ENCODE measurements around the gene VSTM5. TPM values are rescaled to one million over a fixed set of nuclear protein-coding genes. Genes with fewer than 3 reads are reported as not detected.
"Not testable (repeated sequence)": the region's sequence is repeated elsewhere in the genome, so short reads cannot be mapped to it uniquely, and the experiment has no call there.

VSTM5 gene
- total and polyA plus RNA-seq, 10 donors, result not detected

GRCh38 chr11:93887111-93887510 is 36.7 kb upstream of the VSTM5 start:
- peaks cover 0 to 12% (median 11%) of the 10 kb centered on the region in 8 donors for H3K9me3 ChIP-seq
- H3K36me3 ChIP-seq, result no peaks in the 10 kb centered on the region
- no peak for DNase-seq
- WGBS, 5 donors, result 88 to 95% (median 89%) methylated on average over 5 of the region's 5 CpGs
- no peak overlapping the region for H3K4me3 ChIP-seq
- intact Hi-C loops (cut with DNase I; ENCODE audit: low total_unique reads), result no loop called here
- H3K27ac ChIP-seq, result no peak overlapping the region
- H3K4me1 ChIP-seq, result no peaks in the 10 kb centered on the region
- H3K27me3 ChIP-seq (replicated peaks in 1 of 7), result peaks cover 0 to 4% (median 0%) of the 10 kb centered on the region in 7 donors
- no peak for TF ChIP-seq POLR2AphosphoS5 (IDR thresholded peaks at IDR 0.05)
- TF ChIP-seq, protein P1, sequence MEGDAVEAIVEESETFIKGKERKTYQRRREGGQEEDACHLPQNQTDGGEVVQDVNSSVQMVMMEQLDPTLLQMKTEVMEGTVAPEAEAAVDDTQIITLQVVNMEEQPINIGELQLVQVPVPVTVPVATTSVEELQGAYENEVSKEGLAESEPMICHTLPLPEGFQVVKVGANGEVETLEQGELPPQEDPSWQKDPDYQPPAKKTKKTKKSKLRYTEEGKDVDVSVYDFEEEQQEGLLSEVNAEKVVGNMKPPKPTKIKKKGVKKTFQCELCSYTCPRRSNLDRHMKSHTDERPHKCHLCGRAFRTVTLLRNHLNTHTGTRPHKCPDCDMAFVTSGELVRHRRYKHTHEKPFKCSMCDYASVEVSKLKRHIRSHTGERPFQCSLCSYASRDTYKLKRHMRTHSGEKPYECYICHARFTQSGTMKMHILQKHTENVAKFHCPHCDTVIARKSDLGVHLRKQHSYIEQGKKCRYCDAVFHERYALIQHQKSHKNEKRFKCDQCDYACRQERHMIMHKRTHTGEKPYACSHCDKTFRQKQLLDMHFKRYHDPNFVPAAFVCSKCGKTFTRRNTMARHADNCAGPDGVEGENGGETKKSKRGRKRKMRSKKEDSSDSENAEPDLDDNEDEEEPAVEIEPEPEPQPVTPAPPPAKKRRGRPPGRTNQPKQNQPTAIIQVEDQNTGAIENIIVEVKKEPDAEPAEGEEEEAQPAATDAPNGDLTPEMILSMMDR (IDR thresholded peaks at IDR 0.05 in 8 of 11, conservative IDR thresholded peaks at IDR 0.05 in 3 of 11), result no peak
- TF ChIP-seq POLR2A (IDR thresholded peaks at IDR 0.05), result no peak

- H3K27ac ChIP-seq; H3K27me3 ChIP-seq (replicated peaks in 1 of 7); H3K4me1 ChIP-seq; H3K4me3 ChIP-seq; H3K36me3 ChIP-seq; intact Hi-C loops (cut with DNase I; ENCODE audit: low total_unique reads); DNase-seq: not testable (repeated sequence)
- peaks cover 0 to 26% (median 14%) of the 10 kb centered on the region in 8 donors for H3K9me3 ChIP-seq
Observed at GRCh38 chr11:93879114-93879513, 28.7 kb upstream of the VSTM5 start.

DNA sequence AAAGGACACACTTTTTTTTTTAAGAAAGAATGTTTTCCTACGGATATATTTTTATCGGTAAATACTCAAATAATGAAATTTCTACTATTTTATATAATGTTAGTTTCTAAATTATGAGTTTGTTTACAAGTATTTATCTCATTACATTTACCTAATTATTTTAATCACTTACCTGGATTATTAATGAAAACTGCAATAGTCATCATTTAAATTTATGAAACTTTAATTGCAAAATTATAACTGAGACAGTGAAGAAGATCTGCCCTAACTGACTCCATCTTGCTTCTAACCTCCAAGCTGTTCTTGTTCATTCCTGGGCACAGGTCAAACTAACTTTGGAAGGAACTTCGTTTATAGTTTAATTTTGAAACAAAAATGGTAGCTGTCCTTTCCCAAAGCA is 25.2 kb upstream of the VSTM5 start:
- TF ChIP-seq, protein P1 (IDR thresholded peaks at IDR 0.05 in 8 of 11, conservative IDR thresholded peaks at IDR 0.05 in 3 of 11), result no peak
- TF ChIP-seq POLR2A (IDR thresholded peaks at IDR 0.05), result no peak
- no peak for TF ChIP-seq POLR2AphosphoS5 (IDR thresholded peaks at IDR 0.05)

GRCh38 chr11:93871526-93871925 is 21.1 kb upstream of the VSTM5 start:
- intact Hi-C loops (cut with DNase I; ENCODE audit: low total_unique reads), result no loop called here
- Histone ChIP-seq H3K4me1 (no peaks in the 10 kb centered on the region), H3K27me3 (replicated peaks in 1 of 7) (no peaks in the 10 kb centered on the region), H3K27ac (no peak overlapping the region), H3K4me3 (no peak overlapping the region), H3K9me3 (no peaks in the 10 kb centered on the region), H3K36me3 (no peaks in the 10 kb centered on the region)
- TF ChIP-seq, protein P1 (IDR thresholded peaks at IDR 0.05 in 8 of 11, conservative IDR thresholded peaks at IDR 0.05 in 3 of 11), result no peak
- TF ChIP-seq POLR2A (IDR thresholded peaks at IDR 0.05), result no peak
- no peak for TF ChIP-seq POLR2AphosphoS5 (IDR thresholded peaks at IDR 0.05)
- no peak for DNase-seq

More for the DNA sequence above, 25.2 kb upstream of the VSTM5 start:
- no peaks in the 10 kb centered on the region for H3K36me3 ChIP-seq
- H3K27ac ChIP-seq, result no peak overlapping the region
- DNase-seq, result no peak
- H3K27me3 ChIP-seq (replicated peaks in 1 of 7), result no peaks in the 10 kb centered on the region
- no peak overlapping the region for H3K4me3 ChIP-seq
- WGBS, 5 donors, result 85 to 90% (median 87%) methylated on average over 3 of the region's 3 CpGs
- H3K4me1 ChIP-seq, result no peaks in the 10 kb centered on the region
- intact Hi-C loops (cut with DNase I; ENCODE audit: low total_unique reads), result no loop called here
- H3K9me3 ChIP-seq, result peaks cover 0 to 1% (median 0%) of the 10 kb centered on the region in 8 donors

DNA sequence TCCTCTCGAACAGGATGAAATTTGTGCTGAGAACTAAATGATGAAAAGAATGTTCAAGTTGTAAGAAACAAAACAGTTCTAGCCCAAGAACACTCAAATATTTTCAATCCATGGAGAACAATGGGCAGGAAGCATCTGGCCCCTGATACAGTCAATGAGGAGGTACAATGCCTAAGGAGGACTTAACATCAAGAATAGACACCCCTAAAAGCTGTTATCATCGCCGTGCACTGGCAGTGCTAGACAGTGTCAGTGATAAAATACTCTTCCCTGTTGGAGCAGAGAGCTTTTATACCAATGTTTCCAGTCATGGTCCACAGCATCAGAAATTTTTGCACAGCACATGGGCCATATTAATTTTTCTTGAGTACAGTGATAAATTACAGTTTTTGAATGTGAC is 20.2 kb upstream of the VSTM5 start:
- Histone ChIP-seq H3K27ac (no peak overlapping the region), H3K36me3 (no peaks in the 10 kb centered on the region), H3K27me3 (replicated peaks in 1 of 7) (no peaks in the 10 kb centered on the region), H3K4me1 (no peaks in the 10 kb centered on the region), H3K9me3 (no peaks in the 10 kb centered on the region), H3K4me3 (no peak overlapping the region)
- no peak for DNase-seq
- WGBS, 5 donors, result 57 to 71% (median 61%) methylated on average over 3 of the region's 3 CpGs
- intact Hi-C loops (cut with DNase I; ENCODE audit: low total_unique reads), result no loop called here
- TF ChIP-seq POLR2A (IDR thresholded peaks at IDR 0.05) (no peak), POLR2AphosphoS5 (IDR thresholded peaks at IDR 0.05) (no peak)
- TF ChIP-seq, protein P1 (IDR thresholded peaks at IDR 0.05 in 8 of 11, conservative IDR thresholded peaks at IDR 0.05 in 3 of 11), result no peak
